ENCODE data around the gene ZNF888. TPM values are rescaled to one million over a fixed set of nuclear protein-coding genes. Genes with fewer than 3 reads are reported as not detected.

The ZNF888 gene
- total and polyA plus RNA-seq, 9 of the 15 experiments (the other 6 are each of a cell fraction or from before 2014, with no cell fraction given) = 1.6 to 13.3 (median 9.9) TPM

GRCh38 chr19:52942386-52943133 is 19.3 kb upstream of the ZNF888 start (continued):
- no peak for TF ChIP-seq ZBTB49 (CRISPR knock-in tag; IDR thresholded peaks at IDR 0.05; ENCODE audit: borderline replicate concordance)
- no peak for TF ChIP-seq ERF (CRISPR knock-in tag; IDR thresholded peaks at IDR 0.05)
- TF ChIP-seq CUX1 (CRISPR knock-in tag; IDR thresholded peaks at IDR 0.05) = no peak
- TF ChIP-seq ESRRA (IDR thresholded peaks at IDR 0.05; ENCODE audit: borderline replicate concordance, low read depth) = no peak
- TF ChIP-seq GABPA (tag; conservative IDR thresholded peaks at IDR 0.05; ENCODE audit: low read depth) = peak; percentile 51; the same call in 1 of the 2 replicates
- TF ChIP-seq ZBTB40 (IDR thresholded peaks at IDR 0.05) = no peak
- no peak for TF ChIP-seq ZBTB40 (CRISPR knock-in tag; IDR thresholded peaks at IDR 0.05)
- TF ChIP-seq BDP1 (IDR thresholded peaks at IDR 0.05; ENCODE audit: insufficient read depth, insufficient read length) = no peak
- TF ChIP-seq CBX8 (IDR thresholded peaks at IDR 0.05; ENCODE audit: borderline replicate concordance, extremely low read depth, low read depth, low read length, poor library complexity, severe bottlenecking) = no peak
